Uterus (tissue), 2 donors: ENCODE data around the gene IL12B.

ENCODE experiments used
- POLR2A ChIP-seq, 2 donors: fragments of 450-650 bp; IDR thresholded peaks; one replicate each; pipeline ENCODE4 v1.6.1; 2016; ENCODE audit warnings: antibody characterized with exemption in 2 of 2, mild to moderate bottlenecking in 1 of 2, moderate library complexity in 1 of 2
- TF ChIP-seq, protein P1 (sequence below), 4 experiments: fragments of 200-600 bp in 2 of 4; fragments of 450-650 bp in 2 of 4; sonication (generic) in 2 of 4; IDR thresholded peaks; one replicate each; pipeline ENCODE4 v1.5.1; 2016 to 2019; ENCODE audit warnings: antibody characterized with exemption in 4 of 4, mild to moderate bottlenecking in 2 of 4, moderate library complexity in 1 of 4

GRCh38 chr5:159332800-159333544 is 2.7 kb upstream of the IL12B start:
- TF ChIP-seq, protein P1, sequence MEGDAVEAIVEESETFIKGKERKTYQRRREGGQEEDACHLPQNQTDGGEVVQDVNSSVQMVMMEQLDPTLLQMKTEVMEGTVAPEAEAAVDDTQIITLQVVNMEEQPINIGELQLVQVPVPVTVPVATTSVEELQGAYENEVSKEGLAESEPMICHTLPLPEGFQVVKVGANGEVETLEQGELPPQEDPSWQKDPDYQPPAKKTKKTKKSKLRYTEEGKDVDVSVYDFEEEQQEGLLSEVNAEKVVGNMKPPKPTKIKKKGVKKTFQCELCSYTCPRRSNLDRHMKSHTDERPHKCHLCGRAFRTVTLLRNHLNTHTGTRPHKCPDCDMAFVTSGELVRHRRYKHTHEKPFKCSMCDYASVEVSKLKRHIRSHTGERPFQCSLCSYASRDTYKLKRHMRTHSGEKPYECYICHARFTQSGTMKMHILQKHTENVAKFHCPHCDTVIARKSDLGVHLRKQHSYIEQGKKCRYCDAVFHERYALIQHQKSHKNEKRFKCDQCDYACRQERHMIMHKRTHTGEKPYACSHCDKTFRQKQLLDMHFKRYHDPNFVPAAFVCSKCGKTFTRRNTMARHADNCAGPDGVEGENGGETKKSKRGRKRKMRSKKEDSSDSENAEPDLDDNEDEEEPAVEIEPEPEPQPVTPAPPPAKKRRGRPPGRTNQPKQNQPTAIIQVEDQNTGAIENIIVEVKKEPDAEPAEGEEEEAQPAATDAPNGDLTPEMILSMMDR (IDR thresholded peaks at IDR 0.05) = no peak
- no peak for TF ChIP-seq POLR2A (IDR thresholded peaks at IDR 0.05)
